Mesenchymal stem cell (in vitro differentiated cells and primary cell): ENCODE measurements around the gene GSTA5.
"Not testable (repeated sequence)": the region's sequence is repeated elsewhere in the genome, so short reads cannot be mapped to it uniquely, and the experiment has no call there.

Source experiments
- DNase-seq: peaks from one replicate; pipeline ENCODE4 v3.0.0-alpha.2; 2013
- H2AFZ ChIP-seq: one replicate; pipeline ENCODE4 v1.6.1; 2013; ENCODE audit warnings: low read depth, mild to moderate bottlenecking, control low read depth, inconsistent platforms, low read length, moderate library complexity
- H2AK5ac ChIP-seq: 2 replicates; pipeline ENCODE4 v1.6.1; 2013; ENCODE audit warnings: low read length, moderate library complexity, mild to moderate bottlenecking, inconsistent platforms; ENCODE audit not compliant: severe bottlenecking
- H2BK120ac ChIP-seq: one replicate; pipeline ENCODE4 v1.6.1; 2013; ENCODE audit warnings: low read depth, mild to moderate bottlenecking, inconsistent platforms, low read length, moderate library complexity
- H2BK12ac ChIP-seq, 2 experiments: one replicate each; pipeline ENCODE4 v1.6.1; 2013; ENCODE audit warnings: inconsistent platforms in 2 of 2, low read length in 2 of 2, mild to moderate bottlenecking in 2 of 2, moderate library complexity in 2 of 2, control low read depth in 1 of 2
- H2BK15ac ChIP-seq: one replicate; pipeline ENCODE4 v1.6.1; 2013; ENCODE audit warnings: mild to moderate bottlenecking, low read depth, inconsistent platforms; ENCODE audit not compliant: poor library complexity, severe bottlenecking
- H2BK5ac ChIP-seq: 2 replicates; pipeline ENCODE4 v1.6.1; 2013; ENCODE audit warnings: low read depth, mild to moderate bottlenecking, low read length, control low read depth, inconsistent platforms; ENCODE audit not compliant: poor library complexity, severe bottlenecking
- H3K14ac ChIP-seq, 2 experiments: one replicate each; pipeline ENCODE4 v1.6.1; 2013; ENCODE audit warnings: inconsistent platforms in 2 of 2, low read length in 2 of 2, control low read depth in 1 of 2, mild to moderate bottlenecking in 1 of 2, moderate library complexity in 1 of 2
- H3K18ac ChIP-seq, 2 experiments: one replicate each; pipeline ENCODE4 v1.6.1; 2013; ENCODE audit warnings: inconsistent platforms in 2 of 2, low read length in 2 of 2, control low read depth in 1 of 2, low read depth in 1 of 2, mild to moderate bottlenecking in 1 of 2
- H3K23ac ChIP-seq, 2 experiments: one replicate each; pipeline ENCODE4 v1.6.1; 2013; ENCODE audit warnings: inconsistent platforms in 2 of 2, low read length in 2 of 2, mild to moderate bottlenecking in 2 of 2, moderate library complexity in 2 of 2, control low read depth in 1 of 2
- H3K27ac ChIP-seq: 2 replicates; pipeline ENCODE4 v1.5.1; 2013; ENCODE audit warnings: mild to moderate bottlenecking, moderate library complexity, low read length, control low read depth, inconsistent platforms; ENCODE audit not compliant: poor library complexity, severe bottlenecking
- H3K27me3 ChIP-seq, 2 experiments: 2 replicates each; pipeline versions ENCODE4 v1.6.1 to v1.7.0; 2013; ENCODE audit warnings: low read length in 2 of 2, mild to moderate bottlenecking in 2 of 2, moderate library complexity in 2 of 2, control low read depth in 1 of 2, inconsistent platforms in 1 of 2; ENCODE audit not compliant: control insufficient read depth in 1 of 2, insufficient read depth in 1 of 2
- H3K36me3 ChIP-seq, 2 experiments: 2 replicates each; pipeline versions ENCODE4 v1.6.1 to v1.7.0; 2013; ENCODE audit warnings: low read length in 2 of 2, control low read depth in 1 of 2, inconsistent platforms in 1 of 2, low read depth in 1 of 2, mild to moderate bottlenecking in 1 of 2; ENCODE audit not compliant: insufficient read depth in 2 of 2, control insufficient read depth in 1 of 2
- H3K4ac ChIP-seq, 2 experiments: one replicate each; pipeline ENCODE4 v1.6.1; 2013; ENCODE audit warnings: inconsistent platforms in 2 of 2, low read length in 2 of 2, mild to moderate bottlenecking in 2 of 2, moderate library complexity in 2 of 2, control low read depth in 1 of 2, low read depth in 1 of 2
- H3K4me1 ChIP-seq: 2 replicates; pipeline ENCODE4 v1.6.1; 2013; ENCODE audit warnings: low read depth, low read length, control low read depth; ENCODE audit not compliant: control insufficient read depth, insufficient read depth
- H3K4me2 ChIP-seq: 2 replicates; pipeline ENCODE4 v1.6.1; 2013; ENCODE audit warnings: low read length, mild to moderate bottlenecking, inconsistent platforms; ENCODE audit not compliant: poor library complexity, severe bottlenecking
- H3K4me3 ChIP-seq, 2 experiments: 2 replicates each; pipeline versions ENCODE4 v1.5.1 to v1.7.0; 2013; ENCODE audit warnings: low read length in 2 of 2, mild to moderate bottlenecking in 2 of 2, control low read depth in 1 of 2, low read depth in 1 of 2; ENCODE audit not compliant: insufficient read depth in 1 of 2
- H3K79me1 ChIP-seq: replicated peaks from 2 replicates; pipeline ENCODE4 v1.6.1; 2013; ENCODE audit warnings: mild to moderate bottlenecking, control low read depth, low read length, inconsistent platforms; ENCODE audit not compliant: poor library complexity, severe bottlenecking
- H3K9ac ChIP-seq: 2 replicates; pipeline ENCODE4 v1.7.0; 2013; ENCODE audit warnings: mild to moderate bottlenecking, low read length, moderate library complexity
- H3K9me3 ChIP-seq: 2 replicates; pipeline ENCODE4 v1.7.0; 2013; ENCODE audit warnings: mild to moderate bottlenecking, low read length; ENCODE audit not compliant: control insufficient read depth
- H4K8ac ChIP-seq: one replicate; pipeline ENCODE4 v1.6.1; 2013; ENCODE audit warnings: inconsistent platforms, mild to moderate bottlenecking, low read length, moderate library complexity
- H4K91ac ChIP-seq: one replicate; pipeline ENCODE4 v1.6.1; 2013; ENCODE audit warnings: mild to moderate bottlenecking, low read length, inconsistent platforms
- WGBS: methylation state at CpG from one replicate; pipeline ENCODE4 v1.1.7; 2013; ENCODE audit warnings: mixed read lengths; 5-methylcytosine and 5-hydroxymethylcytosine counted together

The GSTA5 gene

DNA sequence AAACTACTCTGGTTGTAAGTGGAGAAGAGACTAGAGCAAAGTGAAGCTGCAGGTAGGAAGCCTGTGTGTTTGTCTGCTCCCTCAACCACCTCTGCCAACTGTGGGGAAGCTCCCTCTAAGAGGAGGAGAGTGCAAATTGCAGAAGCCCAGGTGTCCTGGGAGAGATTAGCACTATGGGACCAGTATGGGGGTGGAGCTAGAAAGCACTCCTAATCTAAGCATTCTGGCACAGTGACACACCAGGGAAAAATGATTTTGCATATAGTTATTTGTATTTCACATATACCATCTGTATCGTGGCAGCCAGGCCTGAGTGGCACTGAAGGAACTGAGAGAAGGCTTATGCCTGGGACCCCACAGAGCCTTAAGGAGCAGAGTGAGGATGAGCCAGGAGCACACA, 49.8 kb downstream of the GSTA5 start:
- Histone ChIP-seq H4K8ac (no peak overlapping the region), H3K27ac (no peak overlapping the region), H3K4me1 (no peaks in the 10 kb centered on the region), H3K79me1 (no peaks in the 10 kb centered on the region), H2AK5ac (no peak overlapping the region), H3K27me3 (peaks cover 2 to 8% of the 10 kb centered on the region in 2 experiments), H3K9ac (no peak overlapping the region), H2BK12ac (no peak overlapping the region), H4K91ac (no peak overlapping the region), H3K4me2 (no peak overlapping the region), H2AFZ (no peak overlapping the region), H3K36me3 (no peaks in the 10 kb centered on the region), H3K18ac (no peak overlapping the region), H3K9me3 (no peaks in the 10 kb centered on the region), H3K4ac (no peak overlapping the region), H3K23ac (no peak overlapping the region), H3K14ac (no peak overlapping the region), H3K4me3 (no peak overlapping the region), H2BK120ac (no peak overlapping the region), H2BK15ac (no peak overlapping the region), H2BK5ac (no peak overlapping the region)
- DNase-seq = no peak
- 0% methylated on average over 1 of the region's 1 CpG for WGBS

DNA sequence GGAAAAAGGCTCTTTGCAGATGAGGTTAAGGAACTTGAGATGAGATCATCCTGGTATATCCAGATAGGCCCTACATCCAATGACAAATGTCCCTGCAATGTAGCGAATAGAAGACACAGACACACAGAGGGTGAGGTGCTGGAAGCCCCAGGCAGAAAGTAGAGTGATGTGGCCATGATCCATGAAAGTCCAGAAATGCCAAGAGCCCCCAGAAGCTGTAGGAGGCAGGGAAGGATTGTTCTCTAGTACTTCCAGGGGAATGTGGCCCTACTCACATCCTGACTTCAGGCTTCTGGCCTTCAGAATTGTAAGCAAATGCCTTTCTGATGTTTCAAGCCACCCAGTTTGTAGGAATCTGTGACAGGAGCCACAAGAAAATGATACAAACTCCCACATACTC, 51.0 kb downstream of the GSTA5 start:
- H2BK12ac ChIP-seq, H3K14ac ChIP-seq, H3K18ac ChIP-seq, H3K4ac ChIP-seq, H3K4me1 ChIP-seq, H3K27me3 ChIP-seq, H2BK15ac ChIP-seq, H3K27ac ChIP-seq, H3K9ac ChIP-seq, H4K8ac ChIP-seq, H3K23ac ChIP-seq, H4K91ac ChIP-seq, H2BK120ac ChIP-seq, H2AK5ac ChIP-seq, H3K9me3 ChIP-seq, H3K4me3 ChIP-seq, H2AFZ ChIP-seq, H3K36me3 ChIP-seq, H3K79me1 ChIP-seq, H3K4me2 ChIP-seq: not testable (repeated sequence)
- peak overlapping the region; percentile 19 for H2BK5ac ChIP-seq
- peak; percentile 25 for DNase-seq
- WGBS = 27% methylated on average over 1 of the region's 1 CpG

DNA sequence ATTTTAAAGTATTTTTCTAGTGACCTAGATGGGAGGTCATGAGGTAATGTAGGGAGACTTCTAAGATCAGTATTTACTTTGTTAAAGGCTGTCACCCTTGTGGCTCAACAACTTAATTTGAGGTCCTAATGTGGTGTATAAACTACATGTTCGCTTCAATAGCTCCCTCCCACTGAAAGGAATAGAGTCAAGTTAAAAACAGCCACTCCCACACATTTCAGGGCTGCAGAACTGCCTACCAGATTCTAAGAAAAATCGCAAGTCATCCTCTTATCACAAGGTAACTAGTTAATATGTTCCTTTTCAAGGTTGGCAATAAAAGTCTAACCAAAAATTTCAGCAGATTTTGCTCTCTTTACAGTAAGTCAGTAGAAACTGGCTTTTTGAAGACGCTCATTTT, 52.1 kb downstream of the GSTA5 start:
- no peak overlapping the region for H2BK5ac ChIP-seq
- no peak overlapping the region for H2BK120ac ChIP-seq
- no peak overlapping the region for H3K4me2 ChIP-seq
- H2AK5ac ChIP-seq = no peak overlapping the region
- no peak overlapping the region for H3K23ac ChIP-seq
- no peak overlapping the region for H2BK12ac ChIP-seq
- no peak overlapping the region for H3K4ac ChIP-seq
- no peak overlapping the region for H3K18ac ChIP-seq
- H3K4me1 ChIP-seq = no peaks in the 10 kb centered on the region
- H3K4me3 ChIP-seq = no peak overlapping the region
- H3K27ac ChIP-seq = no peak overlapping the region
- no peaks in the 10 kb centered on the region for H3K9me3 ChIP-seq
- no peak overlapping the region for H2AFZ ChIP-seq
- H3K27me3 ChIP-seq = peaks cover 0 to 6% of the 10 kb centered on the region in 2 experiments
- no peak overlapping the region for H3K14ac ChIP-seq
- DNase-seq = no peak
- no peaks in the 10 kb centered on the region for H3K36me3 ChIP-seq
- no peak overlapping the region for H4K91ac ChIP-seq
- H2BK15ac ChIP-seq = no peak overlapping the region
- no peaks in the 10 kb centered on the region for H3K79me1 ChIP-seq
- H3K9ac ChIP-seq = no peak overlapping the region
- no peak overlapping the region for H4K8ac ChIP-seq
- WGBS = 67% methylated on average over 1 of the region's 3 CpGs

DNA sequence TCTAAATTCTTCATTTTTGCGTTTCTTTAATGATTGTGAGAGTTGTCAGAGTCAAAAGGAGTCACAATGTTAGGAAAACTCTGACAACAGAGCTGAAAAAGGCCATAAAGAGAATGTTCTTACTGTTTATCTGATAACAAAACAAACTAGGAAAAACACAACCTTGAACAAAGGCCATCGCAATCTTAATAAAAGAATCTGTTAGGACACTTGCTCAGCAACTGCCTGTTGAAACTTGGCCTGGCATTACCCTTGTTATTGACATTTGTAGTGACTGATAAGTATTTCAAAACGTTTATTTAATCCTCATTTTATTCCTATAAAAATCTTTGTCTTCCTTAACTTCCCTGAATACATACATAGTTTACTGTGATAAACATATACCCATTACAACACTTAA, 52.7 kb downstream of the GSTA5 start:
- no peak overlapping the region for H2AFZ ChIP-seq
- H3K9ac ChIP-seq = no peak overlapping the region
- H3K4me2 ChIP-seq = no peak overlapping the region
- H2BK120ac ChIP-seq = no peak overlapping the region
- no peaks in the 10 kb centered on the region for H3K36me3 ChIP-seq
- H2BK5ac ChIP-seq = no peak overlapping the region
- H3K27me3 ChIP-seq = peaks cover 0 to under 1% of the 10 kb centered on the region in 2 experiments
- H2BK15ac ChIP-seq = no peak overlapping the region
- no peak overlapping the region for H3K14ac ChIP-seq
- no peak overlapping the region for H4K91ac ChIP-seq
- H3K18ac ChIP-seq = no peak overlapping the region
- no peak overlapping the region for H3K4ac ChIP-seq
- H2BK12ac ChIP-seq = no peak overlapping the region
- no peak overlapping the region for H3K27ac ChIP-seq
- no peak overlapping the region for H3K4me3 ChIP-seq
- H4K8ac ChIP-seq = no peak overlapping the region
- H3K79me1 ChIP-seq = no peaks in the 10 kb centered on the region
- H2AK5ac ChIP-seq = no peak overlapping the region
- H3K4me1 ChIP-seq = no peaks in the 10 kb centered on the region
- whole genome bisulfite sequencing = 100% methylated on average over 1 of the region's 3 CpGs
- DNase-seq = no peak
- H3K23ac ChIP-seq = no peak overlapping the region
- no peaks in the 10 kb centered on the region for H3K9me3 ChIP-seq
